IPS DF 6.9 (cell line): ENCODE results near the gene LPGAT1.

Source experiments
- DNase-seq: peaks from one replicate; pipeline ENCODE4 v3.0.0-alpha.2; 2013; ENCODE audit warnings: low read depth, low spot score
- H3K27ac ChIP-seq: one replicate; pipeline ENCODE4 v1.5.1; 2013; ENCODE audit warnings: low read length, control low read depth
- H3K27me3 ChIP-seq: 2 replicates; pipeline ENCODE4 v1.6.1; 2013; ENCODE audit warnings: mild to moderate bottlenecking, low read length; ENCODE audit not compliant: control insufficient read depth, insufficient read depth
- H3K36me3 ChIP-seq: 2 replicates; pipeline ENCODE4 v1.6.1; 2013; ENCODE audit warnings: low read length; ENCODE audit not compliant: control insufficient read depth, insufficient read depth
- H3K4me1 ChIP-seq: 2 replicates; pipeline ENCODE4 v1.6.1; 2013; ENCODE audit warnings: low read length; ENCODE audit not compliant: control insufficient read depth, insufficient read depth
- H3K4me3 ChIP-seq: 2 replicates; pipeline ENCODE4 v1.5.1; 2013; ENCODE audit warnings: mild to moderate bottlenecking, low read length
- H3K9me3 ChIP-seq: 2 replicates; pipeline ENCODE4 v1.6.1; 2013; ENCODE audit warnings: low read length, inconsistent platforms; ENCODE audit not compliant: control insufficient read depth, insufficient read depth
- WGBS: extraction: QIAGEN DNeasy Blood & Tissue Kit; methylation state at CpG from one replicate; pipeline ENCODE4 v1.1.7; 2013; ENCODE audit warnings: mixed read lengths, missing lambda C conversion rate; ENCODE audit not compliant: insufficient read length, insufficient coverage; 5-methylcytosine and 5-hydroxymethylcytosine counted together

The LPGAT1 gene

DNA sequence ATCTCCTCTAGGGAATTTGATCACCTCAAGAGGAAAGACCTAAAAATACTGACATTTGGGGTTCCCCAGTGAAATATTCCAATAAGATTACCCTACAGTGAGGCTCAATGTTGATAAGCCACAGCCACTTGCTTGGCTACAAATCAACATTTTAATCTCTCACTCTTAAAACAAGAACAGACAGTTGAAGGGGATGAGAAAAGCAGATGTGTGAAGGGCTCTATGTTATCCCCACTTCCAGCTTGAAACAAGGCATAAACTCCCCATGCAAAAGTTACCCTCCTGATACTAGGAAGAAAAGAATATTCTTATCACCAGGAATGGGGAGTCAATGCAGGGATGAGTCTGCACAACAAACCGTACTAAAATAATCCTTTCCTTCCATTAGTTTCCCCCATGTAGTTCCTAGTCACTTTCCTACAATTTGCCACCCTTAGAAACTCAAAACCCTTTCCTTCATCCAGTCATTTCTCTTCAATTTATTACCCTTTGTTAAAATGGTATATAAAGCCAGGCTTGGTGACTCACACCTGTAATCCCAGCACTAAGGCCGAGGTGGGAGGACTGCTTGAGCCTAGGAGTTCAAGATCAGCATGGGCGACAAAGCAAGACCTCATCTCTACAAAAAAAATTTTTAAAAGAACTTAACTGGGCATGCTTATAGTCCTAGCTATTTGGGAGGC lies 29.5 kb downstream of the LPGAT1 start:
- no peak for DNase-seq
- Histone ChIP-seq H3K27ac (no peak overlapping the region), H3K36me3 (no peaks in the 10 kb centered on the region), H3K27me3 (no peaks in the 10 kb centered on the region), H3K4me3 (no peak overlapping the region), H3K9me3 (no peaks in the 10 kb centered on the region), H3K4me1 (no peaks in the 10 kb centered on the region)
- WGBS: no CpG with 5 or more reads among the region's 3 CpGs

DNA sequence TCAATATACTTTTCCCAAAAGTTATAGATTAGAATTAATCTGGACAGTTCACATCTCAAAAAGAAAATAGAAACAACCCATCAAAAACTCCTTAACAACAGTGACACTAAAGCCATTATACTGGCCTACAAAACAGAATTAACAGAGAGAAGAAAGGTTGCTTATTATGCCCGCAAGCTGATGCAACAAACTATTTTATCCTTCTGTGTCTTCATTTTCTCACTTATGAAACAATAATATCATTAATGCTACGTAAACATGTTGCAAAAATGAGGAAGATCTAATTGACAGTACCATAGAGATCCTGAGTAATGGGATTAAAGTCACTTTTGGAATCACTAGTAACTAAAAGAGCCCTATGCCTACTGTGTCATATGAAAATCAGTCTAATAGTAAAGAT lies 32.6 kb downstream of the LPGAT1 start:
- no peak for DNase-seq
- H3K36me3 ChIP-seq: no peaks in the 10 kb centered on the region
- H3K27ac ChIP-seq: no peak overlapping the region
- H3K4me1 ChIP-seq: no peaks in the 10 kb centered on the region
- H3K27me3 ChIP-seq: no peaks in the 10 kb centered on the region
- no peak overlapping the region for H3K4me3 ChIP-seq
- H3K9me3 ChIP-seq: no peaks in the 10 kb centered on the region
- no CpG with 5 or more reads among the region's 2 CpGs for WGBS

DNA sequence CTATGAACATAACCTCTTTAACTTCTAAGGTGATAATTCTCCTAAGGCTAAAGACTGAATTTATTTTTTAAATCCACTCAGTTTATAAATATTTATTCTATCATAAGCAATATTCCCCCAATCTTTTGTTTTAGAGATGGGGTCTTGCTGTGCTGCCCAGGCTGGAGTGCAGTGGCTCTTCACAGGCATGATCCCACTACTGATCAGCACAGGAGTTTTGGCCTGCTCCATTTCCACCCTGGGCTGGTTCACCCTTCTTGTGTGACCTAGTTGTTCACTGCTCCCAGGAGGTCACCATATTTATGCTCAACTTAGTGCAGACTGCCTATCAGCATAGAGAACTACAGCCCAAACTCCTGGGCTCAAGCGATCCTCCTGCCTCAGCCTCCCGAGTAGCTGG lies 38.6 kb downstream of the LPGAT1 start:
- Histone ChIP-seq H3K4me3 (no peak overlapping the region), H3K36me3 (no peaks in the 10 kb centered on the region), H3K9me3 (no peaks in the 10 kb centered on the region), H3K27ac (no peak overlapping the region), H3K4me1 (no peaks in the 10 kb centered on the region), H3K27me3 (no peaks in the 10 kb centered on the region)
- no CpG with 5 or more reads among the region's 2 CpGs for WGBS
- DNase-seq: no peak

DNA sequence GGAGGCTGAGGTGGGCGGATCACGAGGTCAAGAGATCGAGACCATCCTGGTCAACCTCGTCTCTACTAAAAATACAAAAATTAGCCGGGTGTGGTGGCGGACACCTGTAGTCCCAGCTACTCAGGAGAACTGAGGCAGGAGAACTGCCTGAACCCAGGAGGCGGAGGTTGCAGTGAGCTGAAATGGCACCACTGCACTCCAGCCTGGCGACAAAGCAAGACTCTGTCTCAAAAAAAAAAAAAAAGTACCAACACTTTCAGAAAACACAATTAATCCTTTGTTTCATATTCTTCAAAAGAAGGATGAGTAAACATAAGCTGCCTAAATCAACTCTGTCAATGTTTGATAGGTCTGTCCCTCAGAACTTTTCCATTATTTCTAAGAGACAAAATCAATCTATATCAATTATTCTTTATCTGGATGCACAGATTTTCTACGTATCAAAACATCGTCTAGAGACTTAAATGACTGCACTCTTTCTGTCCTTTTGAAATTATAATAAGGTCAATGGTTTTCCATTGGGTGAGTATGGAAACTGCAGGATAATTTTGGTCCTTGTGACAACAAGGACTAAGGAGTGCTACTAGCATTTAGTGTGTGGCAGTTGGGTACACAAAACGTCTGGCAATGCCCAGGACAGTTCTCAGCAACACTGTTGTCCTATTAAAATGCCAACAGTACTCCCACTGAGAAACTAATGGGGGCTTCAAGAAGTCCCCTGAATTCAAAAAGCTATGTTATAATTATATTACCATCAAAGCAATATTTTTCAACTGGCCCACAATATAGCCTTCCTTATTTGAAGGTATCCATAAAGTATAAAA lies 40.7 kb downstream of the LPGAT1 start:
- H3K4me3 ChIP-seq: no peak overlapping the region
- H3K36me3 ChIP-seq: no peaks in the 10 kb centered on the region
- H3K27me3 ChIP-seq: no peaks in the 10 kb centered on the region
- H3K9me3 ChIP-seq: no peaks in the 10 kb centered on the region
- no CpG with 5 or more reads among the region's 11 CpGs for WGBS
- no peak overlapping the region for H3K27ac ChIP-seq
- DNase-seq: no peak
- H3K4me1 ChIP-seq: no peaks in the 10 kb centered on the region

DNA sequence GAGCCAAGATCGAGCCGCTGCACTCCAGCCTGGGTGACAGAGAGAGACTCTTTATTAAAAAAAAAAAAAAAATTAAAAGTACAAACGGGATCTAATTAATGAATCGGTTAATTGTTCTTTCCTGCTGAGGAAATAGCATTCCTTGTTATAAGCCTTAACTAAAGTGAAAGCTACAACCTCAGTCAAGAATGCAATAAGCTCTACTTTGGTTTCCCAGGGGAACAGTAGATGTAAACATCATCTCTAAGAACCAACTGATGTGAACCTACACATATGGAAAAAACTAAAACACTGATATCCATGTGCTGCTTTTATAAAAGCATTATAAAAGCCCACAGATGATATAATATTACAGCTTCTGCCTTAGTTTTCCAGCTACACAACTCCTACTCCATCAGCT lies 41.9 kb downstream of the LPGAT1 start:
- DNase-seq: no peak
- no CpG with 5 or more reads among the region's 4 CpGs for WGBS

DNA sequence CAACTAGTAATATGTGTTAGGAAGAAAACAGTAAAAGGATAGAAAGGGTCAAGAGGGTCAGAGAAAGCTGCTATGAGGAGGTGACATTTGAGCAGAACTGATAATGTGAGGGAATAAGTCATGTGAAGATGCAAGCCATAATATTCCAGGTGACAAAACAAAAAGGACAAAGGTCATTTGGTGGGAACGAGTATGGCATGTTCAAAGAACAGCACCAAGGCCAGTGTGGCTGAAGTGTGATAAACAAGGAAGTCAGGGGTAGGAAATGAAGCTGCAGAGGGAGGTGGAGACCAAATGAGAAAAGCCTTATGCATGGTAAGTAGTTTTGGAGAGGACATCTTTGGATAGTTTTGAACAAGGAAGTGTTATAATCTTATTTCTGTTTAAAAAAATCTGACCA lies 46.7 kb downstream of the LPGAT1 start:
- no peaks in the 10 kb centered on the region for H3K36me3 ChIP-seq
- H3K27me3 ChIP-seq: no peaks in the 10 kb centered on the region
- no peaks in the 10 kb centered on the region for H3K9me3 ChIP-seq
- no CpG with 5 or more reads among the region's 1 CpG for WGBS
- no peak for DNase-seq
- no peaks in the 10 kb centered on the region for H3K4me1 ChIP-seq
- H3K27ac ChIP-seq: no peak overlapping the region
- no peak overlapping the region for H3K4me3 ChIP-seq

More for the DNA sequence above, 41.9 kb downstream of the LPGAT1 start:
- no peaks in the 10 kb centered on the region for H3K27me3 ChIP-seq
- no peaks in the 10 kb centered on the region for H3K9me3 ChIP-seq
- no peak overlapping the region for H3K27ac ChIP-seq
- H3K4me3 ChIP-seq: no peak overlapping the region
- H3K4me1 ChIP-seq: no peaks in the 10 kb centered on the region
- no peaks in the 10 kb centered on the region for H3K36me3 ChIP-seq

DNA sequence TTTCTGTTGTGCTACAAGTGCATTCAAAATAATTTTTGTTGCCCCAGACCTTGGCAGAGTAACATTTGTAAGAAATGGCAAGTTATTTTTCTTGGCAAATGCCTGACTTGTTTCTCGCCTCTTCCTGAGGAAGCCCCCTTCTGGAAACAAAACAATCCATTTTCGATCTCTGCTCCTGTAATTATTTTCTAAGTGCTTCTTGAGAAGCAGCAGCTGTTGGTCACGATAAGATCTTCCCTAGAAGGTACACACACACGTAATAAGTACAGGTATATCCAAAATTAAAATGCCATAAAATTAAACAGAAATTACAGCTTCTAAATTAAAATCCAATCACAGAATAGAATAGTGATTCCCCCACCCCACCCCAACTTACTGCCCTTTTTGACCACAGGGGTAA lies 47.3 kb downstream of the LPGAT1 start:
- no peaks in the 10 kb centered on the region for H3K36me3 ChIP-seq
- no peak overlapping the region for H3K4me3 ChIP-seq
- no peak for DNase-seq
- no CpG with 5 or more reads among the region's 4 CpGs for WGBS
- H3K4me1 ChIP-seq: no peaks in the 10 kb centered on the region
- no peaks in the 10 kb centered on the region for H3K27me3 ChIP-seq
- H3K27ac ChIP-seq: no peak overlapping the region
- no peaks in the 10 kb centered on the region for H3K9me3 ChIP-seq

DNA sequence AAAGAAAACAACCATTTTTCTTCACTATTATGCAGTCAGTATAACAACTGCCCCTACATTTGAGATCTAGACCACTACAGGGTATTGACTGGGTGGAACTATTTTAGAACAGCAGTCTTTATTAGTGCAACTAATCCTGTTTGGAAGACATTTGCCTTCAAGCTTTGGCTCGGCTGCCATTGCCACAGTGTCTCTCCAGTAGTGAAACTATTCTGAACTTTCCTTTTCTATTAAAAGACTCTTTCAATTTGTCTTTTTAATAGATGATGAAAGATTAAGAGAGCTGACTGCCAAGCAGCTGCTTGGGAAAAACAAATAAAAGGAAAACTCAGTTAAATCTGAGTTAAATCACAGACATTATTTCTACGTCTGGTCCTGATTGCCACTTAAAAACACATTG lies 49.3 kb downstream of the LPGAT1 start:
- WGBS: no CpG with 5 or more reads among the region's 2 CpGs
- no peaks in the 10 kb centered on the region for H3K27me3 ChIP-seq
- no peaks in the 10 kb centered on the region for H3K4me1 ChIP-seq
- DNase-seq: no peak
- H3K9me3 ChIP-seq: no peaks in the 10 kb centered on the region
- H3K27ac ChIP-seq: no peak overlapping the region
- no peak overlapping the region for H3K4me3 ChIP-seq
- no peaks in the 10 kb centered on the region for H3K36me3 ChIP-seq

DNA sequence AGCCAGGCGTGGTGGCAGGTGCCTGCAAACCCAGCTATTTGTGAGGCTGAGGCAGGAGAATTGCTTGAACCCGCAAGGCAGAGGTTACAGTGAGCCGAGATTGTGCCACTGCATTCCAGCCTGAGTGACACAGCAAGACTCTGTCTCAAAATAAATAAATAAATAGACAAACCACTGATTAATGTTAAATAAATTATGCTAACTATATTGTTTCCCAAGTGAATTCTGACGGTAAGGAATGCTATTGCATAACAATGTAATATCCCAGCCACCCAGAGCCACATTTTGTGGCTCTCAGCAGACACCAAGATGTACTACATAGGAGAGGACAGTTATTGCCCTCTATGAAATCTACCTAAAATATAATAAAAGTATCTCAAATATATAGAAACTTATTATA lies 55.4 kb downstream of the LPGAT1 start:
- Histone ChIP-seq H3K36me3 (no peaks in the 10 kb centered on the region), H3K27ac (no peak overlapping the region), H3K4me1 (no peaks in the 10 kb centered on the region), H3K27me3 (no peaks in the 10 kb centered on the region), H3K9me3 (no peaks in the 10 kb centered on the region), H3K4me3 (no peak overlapping the region)
- WGBS: no CpG with 5 or more reads among the region's 4 CpGs
- no peak for DNase-seq

DNA sequence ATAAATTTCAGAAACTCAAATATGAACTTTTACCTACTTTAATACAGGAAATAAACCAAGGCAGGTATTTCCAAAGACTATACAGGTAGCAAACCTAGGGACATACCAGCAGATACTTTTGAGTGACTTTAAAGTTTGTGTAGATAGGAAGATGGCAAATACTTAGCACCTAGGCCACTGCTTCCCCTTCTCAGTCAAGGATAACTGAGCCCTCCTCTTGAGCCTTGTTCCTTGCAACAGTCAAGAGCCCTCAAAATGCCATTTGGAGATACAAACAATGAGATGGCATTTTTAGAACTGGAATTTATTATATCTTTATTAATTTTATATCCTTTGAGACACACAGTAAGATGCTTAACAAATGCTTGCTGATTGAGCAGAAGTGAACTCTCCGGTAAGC lies 65.9 kb downstream of the LPGAT1 start:
- Histone ChIP-seq H3K4me3 (no peak overlapping the region), H3K4me1 (no peaks in the 10 kb centered on the region), H3K36me3 (no peaks in the 10 kb centered on the region; the same call in 1 of the 2 replicates), H3K27ac (no peak overlapping the region), H3K27me3 (no peaks in the 10 kb centered on the region), H3K9me3 (no peaks in the 10 kb centered on the region)
- no CpG with 5 or more reads among the region's 1 CpG for WGBS
- no peak for DNase-seq

DNA sequence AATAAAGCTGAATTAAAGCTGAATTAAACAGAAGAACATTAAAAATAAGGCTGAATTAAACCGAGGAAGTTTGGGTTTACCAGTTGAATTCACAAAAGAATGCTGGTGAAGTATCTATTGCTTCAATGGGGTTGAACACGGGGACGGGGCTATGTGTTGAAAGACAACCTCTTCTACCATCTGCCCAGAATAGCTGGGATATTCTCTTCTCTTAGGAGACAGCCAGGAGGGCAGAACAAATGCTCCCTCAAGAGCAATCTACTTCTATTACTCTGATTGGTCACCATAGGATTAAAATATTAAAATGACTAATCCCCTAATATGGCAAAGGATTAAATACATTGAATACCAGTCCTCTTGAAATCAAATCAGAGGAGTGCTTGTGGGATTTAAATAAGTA lies 68.4 kb downstream of the LPGAT1 start:
- WGBS: no CpG with 5 or more reads among the region's 3 CpGs
- Histone ChIP-seq H3K4me1 (no peaks in the 10 kb centered on the region), H3K4me3 (no peak overlapping the region), H3K27me3 (no peaks in the 10 kb centered on the region), H3K9me3 (no peaks in the 10 kb centered on the region), H3K36me3 (no peaks in the 10 kb centered on the region), H3K27ac (no peak overlapping the region)
- DNase-seq: no peak
